ENCODE results near the gene TMPRSS11E. TPM values are rescaled to one million over a fixed set of nuclear protein-coding genes. Genes with fewer than 3 reads are reported as not detected.
"Not testable (repeated sequence)": the region's sequence is repeated elsewhere in the genome, so short reads cannot be mapped to it uniquely, and the experiment has no call there.

TMPRSS11E gene
- total RNA-seq, 4 donors from 2014 or later, result 175 to 359 (median 271) TPM

DNA sequence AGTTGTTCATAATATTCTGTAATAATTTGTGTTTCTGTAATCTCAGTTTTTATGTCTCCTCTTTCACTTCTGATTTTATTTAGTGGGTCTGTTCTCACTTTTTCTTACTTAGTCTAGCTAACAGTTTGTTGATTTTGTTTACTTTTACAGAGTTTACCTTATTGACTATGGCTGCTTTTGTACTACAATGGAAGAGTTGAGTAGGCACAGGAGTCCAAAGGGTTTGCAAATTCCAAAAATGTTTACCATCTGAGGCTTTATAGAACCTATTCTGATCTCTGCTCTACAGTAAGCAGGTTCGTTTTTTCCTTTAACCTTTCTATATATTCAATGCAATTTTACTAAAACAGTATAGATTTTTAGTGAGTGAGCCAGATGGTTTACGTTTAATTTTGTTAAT, 73.7 kb downstream of the TMPRSS11E start:
- no peak for TF ChIP-seq POLR2A (IDR thresholded peaks at IDR 0.05)
- TF ChIP-seq, protein P1, sequence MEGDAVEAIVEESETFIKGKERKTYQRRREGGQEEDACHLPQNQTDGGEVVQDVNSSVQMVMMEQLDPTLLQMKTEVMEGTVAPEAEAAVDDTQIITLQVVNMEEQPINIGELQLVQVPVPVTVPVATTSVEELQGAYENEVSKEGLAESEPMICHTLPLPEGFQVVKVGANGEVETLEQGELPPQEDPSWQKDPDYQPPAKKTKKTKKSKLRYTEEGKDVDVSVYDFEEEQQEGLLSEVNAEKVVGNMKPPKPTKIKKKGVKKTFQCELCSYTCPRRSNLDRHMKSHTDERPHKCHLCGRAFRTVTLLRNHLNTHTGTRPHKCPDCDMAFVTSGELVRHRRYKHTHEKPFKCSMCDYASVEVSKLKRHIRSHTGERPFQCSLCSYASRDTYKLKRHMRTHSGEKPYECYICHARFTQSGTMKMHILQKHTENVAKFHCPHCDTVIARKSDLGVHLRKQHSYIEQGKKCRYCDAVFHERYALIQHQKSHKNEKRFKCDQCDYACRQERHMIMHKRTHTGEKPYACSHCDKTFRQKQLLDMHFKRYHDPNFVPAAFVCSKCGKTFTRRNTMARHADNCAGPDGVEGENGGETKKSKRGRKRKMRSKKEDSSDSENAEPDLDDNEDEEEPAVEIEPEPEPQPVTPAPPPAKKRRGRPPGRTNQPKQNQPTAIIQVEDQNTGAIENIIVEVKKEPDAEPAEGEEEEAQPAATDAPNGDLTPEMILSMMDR (IDR thresholded peaks at IDR 0.05), result no peak
- no peak for DNase-seq
- Histone ChIP-seq H3K27ac (no peak overlapping the region), H3K4me3 (no peak overlapping the region), H3K27me3 (no peaks in the 10 kb centered on the region), H3K4me1 (no peaks in the 10 kb centered on the region), H3K36me3 (no peaks in the 10 kb centered on the region), H3K9me3 (no peaks in the 10 kb centered on the region)
- intact Hi-C loops (cut with DNase I), result no loop called here
- WGBS, 2 donors, result 71 to 73% methylated on average over 2 of the region's 2 CpGs

DNA sequence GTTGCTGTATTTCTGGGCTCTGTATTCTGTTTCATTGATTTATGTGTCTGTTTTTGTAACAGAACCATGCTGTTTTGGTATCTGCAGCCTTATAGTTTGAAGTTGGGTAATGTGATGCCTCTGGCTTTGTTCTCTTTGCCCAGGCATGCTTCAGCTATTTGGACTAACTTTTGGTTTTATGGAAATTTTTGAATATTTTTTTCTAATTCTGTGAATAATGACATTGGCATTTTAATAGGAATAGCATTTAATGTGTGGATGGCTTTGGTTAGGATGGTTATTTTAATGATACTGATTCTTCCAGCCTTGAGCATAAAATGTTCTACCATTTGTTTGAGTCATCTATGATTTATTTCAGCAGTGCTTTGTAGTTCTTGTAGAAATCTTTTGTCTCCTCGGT, 75.0 kb downstream of the TMPRSS11E start:
- H3K27me3 ChIP-seq; DNase-seq; H3K9me3 ChIP-seq; H3K4me1 ChIP-seq; intact Hi-C loops (cut with DNase I); H3K27ac ChIP-seq; H3K4me3 ChIP-seq; H3K36me3 ChIP-seq: not testable (repeated sequence)
- WGBS, 2 donors, result 12 to 43% methylated on average over 1 of the region's 1 CpG

DNA sequence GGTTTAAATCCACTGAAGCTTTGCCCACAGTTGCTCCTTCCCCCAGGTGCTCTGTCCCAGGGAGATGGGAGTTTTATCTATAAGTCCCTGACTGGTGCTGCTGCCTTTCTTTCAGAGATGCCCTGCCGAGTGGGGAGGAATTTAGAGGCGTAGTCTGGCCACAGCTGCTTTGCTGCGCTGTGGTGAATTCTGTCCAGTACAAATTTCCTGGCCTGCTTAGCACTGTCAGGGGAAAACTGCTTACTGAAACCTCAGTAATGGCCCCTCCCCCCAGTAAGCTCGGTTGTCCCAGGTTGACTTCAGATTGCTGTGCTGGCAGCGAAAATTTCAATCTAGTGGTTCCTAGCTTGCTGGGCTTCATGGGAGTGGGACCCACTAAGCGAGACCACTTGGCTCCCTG, 88.7 kb downstream of the TMPRSS11E start:
- H3K36me3 ChIP-seq, result no peaks in the 10 kb centered on the region
- no peak overlapping the region for H3K27ac ChIP-seq
- H3K4me1 ChIP-seq, result no peaks in the 10 kb centered on the region
- WGBS, 2 donors, result 65 to 71% methylated on average over 6 of the region's 6 CpGs
- no peaks in the 10 kb centered on the region for H3K27me3 ChIP-seq
- H3K4me3 ChIP-seq, result no peak overlapping the region
- intact Hi-C loops (cut with DNase I), result no loop called here
- TF ChIP-seq, protein P1 (IDR thresholded peaks at IDR 0.05), result no peak
- TF ChIP-seq POLR2A (IDR thresholded peaks at IDR 0.05), result no peak
- H3K9me3 ChIP-seq, result no peaks in the 10 kb centered on the region
- no peak for DNase-seq

DNA sequence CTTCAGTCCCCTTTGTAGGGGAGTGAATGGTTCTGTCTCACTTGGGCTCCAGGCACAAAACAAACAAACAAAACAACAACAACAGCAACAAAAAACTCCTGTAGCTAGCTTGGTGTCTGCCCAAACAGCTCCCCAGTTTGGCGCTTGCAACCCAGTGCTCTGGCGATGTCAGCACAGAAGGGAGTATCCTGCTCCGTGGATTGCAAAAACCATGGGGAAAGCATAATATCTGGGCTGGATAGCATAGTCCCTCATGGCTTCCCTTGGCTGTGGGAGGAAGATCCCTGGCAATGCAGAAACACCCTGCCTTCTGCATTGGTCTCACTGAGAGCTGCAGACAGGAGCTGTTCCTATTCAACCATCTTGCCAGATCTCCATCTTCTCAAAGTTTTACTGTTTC, 89.1 kb downstream of the TMPRSS11E start:
- no peaks in the 10 kb centered on the region for H3K36me3 ChIP-seq
- WGBS, 2 donors, result 80 to 90% methylated on average over 1 to 3 of the region's 3 CpGs
- H3K27ac ChIP-seq, result no peak overlapping the region
- no peak for DNase-seq
- no peak for TF ChIP-seq POLR2A (IDR thresholded peaks at IDR 0.05)
- TF ChIP-seq, protein P1 (IDR thresholded peaks at IDR 0.05), result no peak
- no peak overlapping the region for H3K4me3 ChIP-seq
- no peaks in the 10 kb centered on the region for H3K9me3 ChIP-seq
- no peaks in the 10 kb centered on the region for H3K27me3 ChIP-seq
- intact Hi-C loops (cut with DNase I), result no loop called here
- no peaks in the 10 kb centered on the region for H3K4me1 ChIP-seq

DNA sequence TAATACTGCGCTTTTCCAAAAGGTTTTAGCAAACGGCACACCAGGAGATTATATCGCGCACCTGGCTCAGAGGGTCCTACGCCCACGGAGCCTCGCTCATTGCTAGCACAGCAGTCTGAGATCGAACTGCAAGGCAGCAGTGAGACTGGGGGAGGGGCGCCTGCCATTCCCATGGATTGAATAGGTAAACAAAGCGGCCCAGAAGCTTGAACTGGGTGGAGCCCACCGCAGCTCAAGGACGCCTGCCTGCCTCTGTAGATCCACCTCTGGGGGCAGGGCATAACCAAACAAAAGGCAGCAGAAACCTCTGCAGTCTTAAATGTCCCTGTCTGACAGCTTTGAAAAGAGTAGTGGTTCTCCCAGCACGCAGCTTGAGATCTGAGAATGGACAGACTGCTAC, 95.5 kb downstream of the TMPRSS11E start:
- H3K4me3 ChIP-seq; DNase-seq; H3K27ac ChIP-seq; H3K4me1 ChIP-seq; H3K27me3 ChIP-seq; intact Hi-C loops (cut with DNase I); H3K36me3 ChIP-seq; H3K9me3 ChIP-seq: not testable (repeated sequence)
- WGBS, 2 donors, result 91% methylated on average over 10 of the region's 13 CpGs; no CpG with 5 or more reads in 1 of the 2 donors

Other genes with a start within 250 kb of the TMPRSS11E start
- gene TMPRSS11B, start 201.8 kb upstream of the TMPRSS11E start, total RNA-seq, result 100 to 1,000 TPM in 3 of 4 donors, 10 to 100 TPM in 1; 60.0 to 365 (median 290) TPM
- 10 to 100 TPM; 36.1 to 79.9 (median 50.7) TPM for gene YTHDC1, start 97.4 kb upstream of the TMPRSS11E start, total RNA-seq
- not detected for gene UGT2B17, start 128.9 kb downstream of the TMPRSS11E start, total RNA-seq
- gene UGT2B15, start 223.2 kb downstream of the TMPRSS11E start, total RNA-seq, result not detected